ENCODE results near the gene COL12A1. TPM values are rescaled to one million over a fixed set of nuclear protein-coding genes. Genes with fewer than 3 reads are reported as not detected.
A peak's percentile ranks its signal among the peaks of the same experiment; 100 is the strongest.

Gene COL12A1
- total and polyA plus RNA-seq, 2 donors (not counting 3 experiments of a cell fraction or from before 2014, with no cell fraction given), result 48.5 to 89.1 TPM

DNA sequence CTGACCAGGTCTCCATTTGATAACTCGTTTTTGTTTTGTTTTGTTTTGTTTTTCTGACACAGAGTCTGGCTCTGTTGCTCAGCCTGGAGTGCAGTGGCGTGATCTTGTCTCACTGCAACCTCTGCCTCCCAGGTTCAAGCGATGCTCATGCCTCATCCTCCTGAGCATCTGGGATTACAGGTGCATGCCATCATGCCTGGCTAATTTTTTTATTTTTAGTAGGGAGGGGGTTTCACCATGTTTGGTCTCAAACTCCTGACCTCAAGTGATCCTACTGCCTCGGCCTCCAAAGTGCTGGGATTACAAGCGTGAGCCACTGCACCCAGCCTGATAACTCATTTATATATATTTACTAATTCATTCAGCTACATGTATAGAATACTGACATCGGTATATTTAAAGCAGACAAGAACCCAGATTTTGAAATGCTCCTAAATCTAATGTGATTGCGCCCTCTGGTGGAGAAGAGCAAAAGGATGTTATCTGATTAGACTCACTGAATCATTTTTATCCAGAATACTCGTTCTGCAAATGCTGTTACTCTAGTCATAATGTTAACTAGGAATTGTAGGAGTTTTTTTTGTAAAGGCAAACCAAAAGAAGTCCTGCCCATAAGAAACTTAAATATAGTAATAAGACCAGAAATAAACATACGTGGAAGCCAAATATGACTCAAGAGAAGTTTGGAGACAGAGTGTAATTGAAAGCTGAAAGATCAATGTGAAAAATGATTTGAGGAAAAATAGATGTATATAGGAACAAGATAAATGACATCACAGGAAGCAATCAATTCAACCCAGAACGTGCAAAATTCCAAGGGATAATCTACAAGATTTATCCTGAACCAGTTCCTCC lies 5.3 kb upstream of the COL12A1 start:
- Histone ChIP-seq H3K9me3 (replicated peaks; ENCODE audit: control insufficient read depth, insufficient read depth, low read length) (no peaks in the 10 kb centered on the region), H3K4me1 (ENCODE audit: control insufficient read depth, extremely low read depth, insufficient read depth, low read length) (peaks cover 15% of the 10 kb centered on the region), H3K4me2 (ENCODE audit: insufficient read depth, low read length) (no peak overlapping the region), H3K36me3 (ENCODE audit: control insufficient read depth in 2 of 2, extremely low read depth in 1 of 2, insufficient read depth in 2 of 2, low read length in 2 of 2) (no peaks in the 10 kb centered on the region), H2AFZ (ENCODE audit: low read depth, low read length) (no peak overlapping the region), H3K27me3 (ENCODE audit: control insufficient read depth in 2 of 2, insufficient read depth in 2 of 2, low read length in 2 of 2) (peaks cover 17% of the 10 kb centered on the region in 2 experiments), H3K9me1 (replicated peaks; ENCODE audit: control insufficient read depth, extremely low read depth, insufficient read depth, low read length) (no peaks in the 10 kb centered on the region), H3K4me3 (replicated peaks in 1 of 3; ENCODE audit: insufficient read depth in 1 of 3, low read depth in 1 of 3, low read length in 3 of 3) (no peak overlapping the region), H4K20me1 (replicated peaks; ENCODE audit: control insufficient read depth, extremely low read depth, insufficient read depth, low read length) (no peaks in the 10 kb centered on the region), H3K9ac (replicated peaks; ENCODE audit: extremely low read depth, insufficient read depth, low read length) (no peak overlapping the region), H3K27ac (ENCODE audit: insufficient read depth, low read depth, low read length) (no peak overlapping the region), H3K79me2 (ENCODE audit: control insufficient read depth, insufficient read depth, low read length) (no peaks in the 10 kb centered on the region)
- POLR2A ChIA-PET, result no interaction called here
- peak; percentile 91 for FAIRE-seq
- BruUV-seq (replicated peaks), result no TSS peak
- DNase-seq (ENCODE audit: low read depth, low spot score), result peak; percentile 60
- dilution Hi-C loops (cut with MboI; ENCODE audit: extremely low pct_ligation_motif_present, low sequenced_read_pairs) (no loop called here), intact Hi-C loops (cut with micrococcal nuclease) (loop anchor here (1.0 to 5.0 kb wide), 4 partner anchors 19 to 1472 kb away; no protein-coding TSS in a partner anchor)
- TF ChIP-seq, protein P1, sequence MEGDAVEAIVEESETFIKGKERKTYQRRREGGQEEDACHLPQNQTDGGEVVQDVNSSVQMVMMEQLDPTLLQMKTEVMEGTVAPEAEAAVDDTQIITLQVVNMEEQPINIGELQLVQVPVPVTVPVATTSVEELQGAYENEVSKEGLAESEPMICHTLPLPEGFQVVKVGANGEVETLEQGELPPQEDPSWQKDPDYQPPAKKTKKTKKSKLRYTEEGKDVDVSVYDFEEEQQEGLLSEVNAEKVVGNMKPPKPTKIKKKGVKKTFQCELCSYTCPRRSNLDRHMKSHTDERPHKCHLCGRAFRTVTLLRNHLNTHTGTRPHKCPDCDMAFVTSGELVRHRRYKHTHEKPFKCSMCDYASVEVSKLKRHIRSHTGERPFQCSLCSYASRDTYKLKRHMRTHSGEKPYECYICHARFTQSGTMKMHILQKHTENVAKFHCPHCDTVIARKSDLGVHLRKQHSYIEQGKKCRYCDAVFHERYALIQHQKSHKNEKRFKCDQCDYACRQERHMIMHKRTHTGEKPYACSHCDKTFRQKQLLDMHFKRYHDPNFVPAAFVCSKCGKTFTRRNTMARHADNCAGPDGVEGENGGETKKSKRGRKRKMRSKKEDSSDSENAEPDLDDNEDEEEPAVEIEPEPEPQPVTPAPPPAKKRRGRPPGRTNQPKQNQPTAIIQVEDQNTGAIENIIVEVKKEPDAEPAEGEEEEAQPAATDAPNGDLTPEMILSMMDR (IDR thresholded peaks at IDR 0.05; ENCODE audit: extremely low read depth in 1 of 2, insufficient read depth in 1 of 2, low read depth in 1 of 2, low read length in 2 of 2), result peak; percentile 53 to 57
- TF ChIP-seq EZH2 (IDR thresholded peaks at IDR 0.05; ENCODE audit: borderline replicate concordance, low read depth, low read length, severe bottlenecking), result no peak
- TF ChIP-seq POLR2AphosphoS5 (IDR thresholded peaks at IDR 0.05; ENCODE audit: insufficient read depth, low read depth, low read length), result no peak
- TF ChIP-seq GATA2 (IDR thresholded peaks at IDR 0.05; ENCODE audit: insufficient read depth, insufficient read length, low read depth, low read length), result peak; percentile 44
- TF ChIP-seq JUN (IDR thresholded peaks at IDR 0.05; ENCODE audit: borderline replicate concordance, insufficient read depth, insufficient read length, low read depth), result no peak
- no peak for TF ChIP-seq POLR2A (IDR thresholded peaks at IDR 0.05; ENCODE audit: low read depth, low read length)
- CTCF ChIA-PET, result interaction anchor here (0.6 to 12.5 kb wide), 32 partner anchors 9 to 1920 kb away, joined by 3 to 393 read pairs (median 4); no protein-coding TSS in a partner anchor

Measured in endothelial cell of umbilical vein (primary cell).